ENCODE measurements around the gene TMEM192.

TMEM192 gene

GRCh38 chr4:165118256-165118909, 5.7 kb upstream of the TMEM192 start:
- H3K9me3 ChIP-seq (ENCODE audit: insufficient read depth, low read length, severe bottlenecking): no peaks in the 10 kb centered on the region
- no peak overlapping the region for H3K27ac ChIP-seq (ENCODE audit: low read length)
- DNase-seq (no peak), ATAC-seq (ENCODE audit: insufficient read depth, low read depth) (no peak)
- H4K20me1 ChIP-seq (ENCODE audit: insufficient read depth, low read length): no peaks in the 10 kb centered on the region
- no peaks in the 10 kb centered on the region for H3K27me3 ChIP-seq (ENCODE audit: insufficient read depth, low read length, poor library complexity)
- no peak overlapping the region for H3K4me2 ChIP-seq (ENCODE audit: insufficient read depth, low read length)
- H2AFZ ChIP-seq (ENCODE audit: low read depth, low read length): no peak overlapping the region
- H3K4me3 ChIP-seq (ENCODE audit: low read depth in 1 of 2, low read length in 2 of 2): no peak overlapping the region
- TF ChIP-seq EZH2 (IDR thresholded peaks at IDR 0.05; ENCODE audit: borderline replicate concordance, low read depth, low read length, severe bottlenecking): no peak
- TF ChIP-seq CTCF (IDR thresholded peaks at IDR 0.05; ENCODE audit: borderline replicate concordance, extremely low read depth, low read length, poor library complexity, severe bottlenecking): no peak
- H3K9ac ChIP-seq (ENCODE audit: low read depth, low read length): no peak overlapping the region
- H3K36me3 ChIP-seq (ENCODE audit: insufficient read depth, low read length): no peaks in the 10 kb centered on the region
- no peaks in the 10 kb centered on the region for H3K79me2 ChIP-seq (ENCODE audit: insufficient read depth, low read length)
- no peaks in the 10 kb centered on the region for H3K4me1 ChIP-seq (ENCODE audit: insufficient read depth, low read length)

- H3K27ac ChIP-seq (ENCODE audit: low read length): no peak overlapping the region
- no peak overlapping the region for H3K9ac ChIP-seq (ENCODE audit: low read depth, low read length)
- TF ChIP-seq CTCF (IDR thresholded peaks at IDR 0.05; ENCODE audit: borderline replicate concordance, extremely low read depth, low read length, poor library complexity, severe bottlenecking) (no peak), EZH2 (IDR thresholded peaks at IDR 0.05; ENCODE audit: borderline replicate concordance, low read depth, low read length, severe bottlenecking) (no peak)
- ATAC-seq (ENCODE audit: insufficient read depth, low read depth): no peak
- no peaks in the 10 kb centered on the region for H4K20me1 ChIP-seq (ENCODE audit: insufficient read depth, low read length)
- H3K4me3 ChIP-seq (ENCODE audit: low read depth in 1 of 2, low read length in 2 of 2): no peak overlapping the region
- no peaks in the 10 kb centered on the region for H3K9me3 ChIP-seq (ENCODE audit: insufficient read depth, low read length, severe bottlenecking)
- H2AFZ ChIP-seq (ENCODE audit: low read depth, low read length): no peak overlapping the region
- H3K79me2 ChIP-seq (ENCODE audit: insufficient read depth, low read length): no peaks in the 10 kb centered on the region
- H3K36me3 ChIP-seq (ENCODE audit: insufficient read depth, low read length): no peaks in the 10 kb centered on the region
- no peaks in the 10 kb centered on the region for H3K4me1 ChIP-seq (ENCODE audit: insufficient read depth, low read length)
- DNase-seq: no peak
- H3K27me3 ChIP-seq (ENCODE audit: insufficient read depth, low read length, poor library complexity): no peaks in the 10 kb centered on the region
- no peak overlapping the region for H3K4me2 ChIP-seq (ENCODE audit: insufficient read depth, low read length)
Observed at GRCh38 chr4:165115301-165115700, 2.6 kb upstream of the TMEM192 start.

- H3K36me3 ChIP-seq (ENCODE audit: insufficient read depth, low read length): no peaks in the 10 kb centered on the region
- H3K27ac ChIP-seq (ENCODE audit: low read length): no peak overlapping the region
- ATAC-seq (ENCODE audit: insufficient read depth, low read depth) (no peak), DNase-seq (no peak)
- H3K79me2 ChIP-seq (ENCODE audit: insufficient read depth, low read length): no peaks in the 10 kb centered on the region
- H3K4me1 ChIP-seq (ENCODE audit: insufficient read depth, low read length): no peaks in the 10 kb centered on the region
- H3K9ac ChIP-seq (ENCODE audit: low read depth, low read length): no peak overlapping the region
- H3K4me2 ChIP-seq (ENCODE audit: insufficient read depth, low read length): no peak overlapping the region
- H3K4me3 ChIP-seq (ENCODE audit: low read depth in 1 of 2, low read length in 2 of 2): no peak overlapping the region
- no peaks in the 10 kb centered on the region for H3K27me3 ChIP-seq (ENCODE audit: insufficient read depth, low read length, poor library complexity)
- TF ChIP-seq EZH2 (IDR thresholded peaks at IDR 0.05; ENCODE audit: borderline replicate concordance, low read depth, low read length, severe bottlenecking): no peak
- no peak for TF ChIP-seq CTCF (IDR thresholded peaks at IDR 0.05; ENCODE audit: borderline replicate concordance, extremely low read depth, low read length, poor library complexity, severe bottlenecking)
- no peaks in the 10 kb centered on the region for H3K9me3 ChIP-seq (ENCODE audit: insufficient read depth, low read length, severe bottlenecking)
- no peak overlapping the region for H2AFZ ChIP-seq (ENCODE audit: low read depth, low read length)
- H4K20me1 ChIP-seq (ENCODE audit: insufficient read depth, low read length): no peaks in the 10 kb centered on the region
Observed at GRCh38 chr4:165111906-165112367, 723 bp downstream of the TMEM192 start.
